ENCODE results near the gene PIGQ.
"Not testable (repeated sequence)": the region's sequence is repeated elsewhere in the genome, so short reads cannot be mapped to it uniquely, and the experiment has no call there.

Gene PIGQ

DNA sequence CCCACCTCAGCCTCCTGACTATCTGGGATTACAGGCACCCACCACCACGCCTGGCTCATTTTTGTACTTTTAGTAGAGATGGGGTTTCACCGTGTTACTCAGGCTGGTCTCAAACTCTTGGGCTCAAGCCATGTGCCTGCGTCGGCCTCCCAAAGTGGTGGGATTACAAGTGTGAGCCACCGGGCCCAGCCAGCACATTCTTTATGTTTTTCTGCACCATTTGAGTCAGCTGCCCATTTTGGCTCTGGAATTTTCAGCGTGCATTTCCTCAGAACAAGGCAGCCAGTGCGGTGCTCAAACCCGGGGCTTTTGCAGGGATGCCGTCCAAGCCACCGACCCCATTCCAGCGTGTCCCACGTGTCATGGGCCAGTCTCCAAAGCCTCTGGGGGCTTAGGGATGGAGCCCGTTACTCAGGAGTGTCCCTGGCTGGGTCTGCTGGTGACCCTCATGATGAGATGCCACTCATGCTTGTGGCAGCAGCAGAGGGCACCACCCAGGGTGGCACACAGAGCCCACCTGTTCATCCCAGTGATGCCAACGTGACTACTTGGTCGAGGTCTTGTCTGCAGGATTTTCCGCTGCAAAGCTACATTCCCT lies 16.4 kb downstream of the PIGQ start:
- DNase-seq (no peak), ATAC-seq (no peak)

- ATAC-seq = no peak
- DNase-seq = no peak
Observed at GRCh38 chr16:586645-587590, 17.1 kb downstream of the PIGQ start.

DNA sequence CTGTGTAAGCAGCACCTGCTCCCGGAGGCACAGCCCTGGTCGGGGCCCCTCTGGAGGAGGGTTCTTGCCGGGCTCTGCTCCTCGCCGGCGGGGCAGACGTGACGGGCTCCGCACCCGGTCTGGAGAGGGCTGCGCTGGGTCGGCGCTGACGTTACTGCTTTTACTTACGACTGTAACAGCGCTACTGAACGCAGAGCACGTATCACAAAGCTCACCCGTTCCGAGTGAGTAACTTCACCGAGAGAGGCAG lies 18.8 kb downstream of the PIGQ start:
- peak; percentile 72 for DNase-seq
- peak; percentile 10 for ATAC-seq

- peak; percentile 77 for ATAC-seq
- peak; percentile 99 for DNase-seq
Observed at GRCh38 chr16:588889-589657, 19.3 kb downstream of the PIGQ start.

GRCh38 chr16:589658-590187 lies 20.0 kb downstream of the PIGQ start, which contains the start of gene RAB40C:
RAB40C (plus strand) TSS chr16:590066; CDS start chr16:590292, 226 bp downstream.
- peak; percentile 87 for ATAC-seq

DNA sequence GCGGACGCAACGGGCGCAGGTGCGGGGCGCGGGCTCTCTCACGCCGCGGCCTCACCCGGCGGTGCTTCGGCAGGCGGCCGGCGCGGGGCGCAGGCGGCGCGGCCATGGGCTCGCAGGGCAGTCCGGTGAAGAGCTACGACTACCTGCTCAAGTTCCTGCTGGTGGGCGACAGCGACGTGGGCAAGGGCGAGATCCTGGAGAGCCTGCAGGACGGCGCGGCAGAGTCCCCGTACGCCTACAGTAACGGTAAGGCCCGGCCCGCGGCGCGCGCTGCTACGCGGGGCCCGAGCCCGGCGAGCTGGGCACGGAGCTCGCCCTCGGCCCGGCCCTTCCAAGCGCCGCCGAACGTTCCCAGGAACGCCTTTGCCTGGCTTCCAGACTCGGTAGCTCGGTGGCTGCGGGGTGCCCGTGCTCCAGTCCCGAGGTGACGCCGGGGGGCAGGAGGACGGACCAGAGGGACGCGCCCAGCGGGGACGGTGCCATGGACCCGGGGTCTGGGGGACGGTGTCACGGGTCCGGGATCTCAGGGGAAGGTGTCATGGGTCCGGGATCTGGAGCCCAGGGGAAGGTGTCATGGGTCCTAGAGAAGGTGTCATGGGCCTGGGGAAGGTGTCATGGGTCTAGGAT lies 20.5 kb downstream of the PIGQ start:
- no peak for ATAC-seq

More at GRCh38 chr16:589658-590187, 20.0 kb downstream of the PIGQ start, which contains the start of gene RAB40C:
- DNase-seq = peak; percentile 99

DNA sequence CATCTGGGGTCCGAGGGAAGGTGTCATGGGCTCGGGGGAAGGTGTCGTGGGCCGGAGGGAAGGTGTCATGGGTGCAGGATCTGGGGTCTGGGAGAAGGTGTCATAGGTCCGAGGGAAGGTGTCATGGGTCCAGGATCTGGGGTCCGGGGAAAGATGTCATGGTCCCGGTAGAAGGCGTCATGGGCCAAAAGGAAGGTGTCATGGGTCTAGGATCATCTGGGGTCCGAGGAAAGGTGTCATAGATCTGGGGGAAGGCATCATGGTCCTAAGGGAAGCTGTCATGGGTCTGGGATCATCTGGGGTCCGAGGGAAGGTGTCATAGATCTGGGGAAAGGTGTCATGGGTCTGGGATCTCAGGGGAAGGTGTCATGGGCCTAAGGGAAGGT lies 21.0 kb downstream of the PIGQ start:
- ATAC-seq = no peak
- no peak for DNase-seq

More for the DNA sequence above, 20.5 kb downstream of the PIGQ start:
- no peak for DNase-seq

GRCh38 chr16:591231-591630 lies 21.5 kb downstream of the PIGQ start:
- ATAC-seq (no peak), DNase-seq (no peak)

DNA sequence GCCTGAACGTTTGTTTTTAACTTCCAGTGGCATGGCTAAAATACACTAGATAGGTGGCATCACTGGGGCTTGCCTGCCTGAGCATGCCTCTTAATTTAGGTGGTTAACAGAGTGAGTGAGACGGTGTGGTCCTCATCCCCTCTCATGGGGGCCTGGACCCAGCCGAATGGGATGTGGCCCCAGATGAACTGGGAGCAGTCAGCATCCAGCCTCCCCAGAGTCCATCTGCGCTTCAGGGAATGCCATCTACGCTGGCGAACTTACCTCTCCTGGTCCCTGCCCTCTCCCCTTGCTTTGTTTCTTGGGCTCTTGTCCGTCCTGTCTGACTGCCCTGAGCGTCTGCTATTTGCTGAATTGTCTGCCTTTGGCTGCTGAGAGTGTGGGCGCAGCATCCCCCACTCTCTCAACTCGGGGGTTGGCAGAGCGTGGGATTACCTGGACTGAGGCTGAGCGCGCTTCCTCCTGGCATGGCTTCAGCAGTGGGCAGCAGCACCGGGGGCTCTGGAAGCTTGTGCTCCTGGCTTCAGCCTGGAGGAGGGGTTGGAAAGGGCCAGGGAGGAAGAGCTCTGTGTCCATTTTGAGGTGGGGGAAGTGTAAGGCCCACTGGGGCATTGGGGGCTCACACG lies 22.2 kb downstream of the PIGQ start:
- ATAC-seq = no peak
- DNase-seq = no peak

DNA sequence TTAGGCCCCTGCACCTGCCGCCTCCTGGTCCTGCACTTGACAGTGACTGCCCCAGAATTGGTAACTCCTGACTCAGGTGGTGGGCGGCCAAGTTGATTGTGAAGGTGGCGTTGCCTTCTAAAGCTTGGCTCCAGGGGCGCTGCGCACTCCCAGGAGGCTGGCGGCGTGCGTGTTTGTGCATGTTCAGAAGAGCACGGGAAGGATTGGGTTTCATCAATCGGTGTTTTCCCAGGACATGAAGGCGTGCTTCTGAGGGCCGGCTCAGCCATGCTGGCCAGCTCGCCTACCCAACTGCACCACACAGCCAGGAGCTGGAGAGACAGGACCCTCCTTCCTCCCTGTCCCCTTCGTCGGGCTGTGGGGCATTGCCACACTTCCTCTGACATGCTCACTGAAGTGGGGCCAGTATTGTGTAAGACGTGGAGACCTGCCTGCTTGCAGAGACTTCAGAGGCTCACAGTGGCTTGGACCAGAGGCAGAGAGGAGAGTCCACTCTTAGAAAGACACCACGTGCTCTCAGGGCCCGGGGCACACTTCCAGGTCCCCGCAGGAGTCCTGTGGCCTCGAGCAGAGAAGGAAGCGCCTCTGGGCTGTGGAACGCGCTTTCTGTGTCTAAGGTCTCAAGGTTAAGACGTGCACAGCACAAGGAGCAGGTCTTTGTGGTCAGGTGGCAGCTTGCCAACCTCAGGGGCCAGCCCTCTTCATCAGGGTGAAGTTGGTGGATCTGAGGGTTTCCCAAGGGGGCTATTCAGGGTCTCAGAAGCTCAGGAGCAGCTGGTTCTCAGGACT lies 22.9 kb downstream of the PIGQ start:
- no peak for ATAC-seq
- no peak for DNase-seq

DNA sequence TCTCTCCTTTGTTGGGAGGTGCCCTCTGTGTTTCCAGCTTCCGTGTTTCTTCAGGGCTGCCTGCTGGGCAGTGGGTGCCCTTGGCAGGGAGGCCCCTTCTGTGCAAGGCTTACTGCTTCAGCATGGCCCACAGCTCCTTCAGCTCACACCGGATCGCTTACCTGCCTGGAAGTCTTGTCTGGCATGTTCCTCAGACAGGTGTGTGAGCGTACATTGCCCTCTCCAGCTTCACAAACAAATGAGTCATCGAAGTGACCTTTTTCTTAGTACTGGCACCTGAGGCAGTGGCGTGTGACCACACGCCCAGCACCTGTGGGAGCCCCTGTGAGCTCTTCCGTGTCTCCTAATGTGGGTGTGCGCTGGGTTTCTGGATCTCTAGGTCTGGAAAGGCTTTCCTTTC lies 23.6 kb downstream of the PIGQ start:
- ATAC-seq (no peak), DNase-seq (no peak)

DNA sequence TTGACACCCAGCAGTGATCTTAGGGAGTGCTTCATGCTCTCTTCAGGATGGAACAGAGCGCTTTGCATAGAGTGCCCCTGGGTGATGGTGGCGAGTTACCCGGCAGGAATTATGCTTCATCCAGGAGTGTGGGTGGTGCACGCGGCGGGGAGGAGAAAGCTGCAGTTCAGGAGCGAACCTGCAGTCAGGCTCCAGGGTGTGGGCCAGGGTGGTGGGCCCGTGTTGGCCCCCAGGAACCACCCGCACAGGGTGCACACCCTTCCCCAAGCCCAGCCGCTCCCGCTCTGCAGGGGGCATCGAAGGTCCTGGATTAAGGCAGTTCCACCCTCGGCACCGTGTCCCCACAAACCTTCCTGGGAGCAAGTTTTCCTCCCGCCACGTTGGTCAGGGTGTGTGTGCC lies 24.0 kb downstream of the PIGQ start:
- no peak for DNase-seq
- ATAC-seq = no peak

DNA sequence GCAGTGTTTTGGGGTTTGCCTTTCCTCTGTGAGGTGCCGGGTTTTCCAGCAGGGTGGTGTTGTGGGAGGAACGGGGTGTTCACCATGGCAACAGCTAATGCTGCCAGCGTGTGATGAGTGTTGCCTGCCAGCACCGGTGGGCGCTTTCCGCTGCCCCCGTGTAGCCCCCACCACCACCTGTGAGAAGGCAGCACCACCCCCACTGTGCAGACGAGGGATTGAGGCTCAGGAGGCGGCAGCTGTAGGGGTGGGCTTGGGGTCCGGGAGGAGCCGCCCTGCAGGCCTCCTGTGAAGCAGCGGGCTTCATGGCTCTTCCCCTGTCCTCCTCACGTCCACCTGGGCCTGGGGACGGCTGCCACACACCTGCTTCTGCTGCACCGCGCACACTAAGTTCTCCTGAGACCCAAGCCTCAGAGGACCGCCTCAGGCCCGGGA lies 25.3 kb downstream of the PIGQ start:
- DNase-seq = no peak
- ATAC-seq = no peak

DNA sequence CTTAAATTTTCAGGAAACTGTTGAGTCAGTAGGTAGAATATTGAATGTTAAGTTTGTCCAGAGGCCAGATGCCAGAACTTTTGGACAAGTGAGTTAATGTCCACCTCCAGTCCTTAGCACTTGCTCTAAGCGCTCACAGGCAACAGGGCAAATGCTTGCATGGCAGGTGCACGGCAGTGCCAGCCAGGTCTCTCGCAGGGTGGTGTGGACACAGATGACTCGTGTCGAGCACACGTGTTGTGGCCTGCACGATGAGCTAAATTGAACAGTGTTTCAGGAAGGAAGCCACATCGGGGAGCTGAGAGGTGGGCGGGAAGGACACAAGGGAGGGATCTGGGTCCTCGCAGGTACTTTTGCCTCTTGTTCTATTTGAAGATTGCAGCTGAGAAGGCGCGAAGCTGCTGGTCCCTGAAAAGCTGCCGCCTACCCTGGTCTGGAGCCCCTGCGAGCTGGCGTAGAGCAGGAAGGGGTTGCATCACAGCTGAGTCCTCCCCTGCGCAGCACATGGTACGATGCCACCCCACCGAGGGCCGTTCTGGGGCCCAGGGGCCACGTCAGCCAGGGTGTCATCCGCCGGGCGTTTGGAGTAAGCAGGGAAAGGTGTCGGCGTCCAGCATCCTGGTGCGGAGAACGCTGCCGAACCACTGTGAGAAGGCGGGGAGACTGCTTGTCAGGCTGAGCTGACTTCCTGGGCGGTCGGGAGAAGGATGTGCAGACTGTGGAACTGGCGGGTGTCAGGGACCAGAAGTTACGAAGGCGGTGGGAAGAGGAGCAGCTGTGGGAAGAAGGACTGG lies 26.4 kb downstream of the PIGQ start:
- no peak for DNase-seq
- ATAC-seq = no peak

GRCh38 chr16:596736-597060 lies 26.9 kb downstream of the PIGQ start:
- no peak for DNase-seq
- ATAC-seq = no peak

DNA sequence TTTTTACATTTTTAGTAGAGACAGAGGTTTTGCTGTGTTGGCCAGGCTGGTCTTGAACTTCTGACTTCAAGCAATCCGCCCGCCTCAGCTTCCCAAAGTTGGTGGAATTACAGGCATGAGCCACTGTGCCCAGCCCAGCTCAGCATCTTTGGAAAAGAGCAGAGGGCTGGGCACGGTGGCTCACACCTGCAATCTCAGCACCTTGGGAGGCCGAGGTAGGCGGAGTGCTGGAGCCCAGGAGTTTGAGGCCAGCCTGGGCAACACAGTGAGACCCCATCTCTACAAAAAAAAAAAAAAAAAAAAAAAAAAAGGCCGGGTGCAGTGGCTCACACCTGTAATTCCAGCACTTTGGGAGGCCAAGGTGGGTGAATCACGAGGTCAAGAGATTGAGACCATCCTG lies 27.9 kb downstream of the PIGQ start:
- ATAC-seq, DNase-seq: not testable (repeated sequence)

- DNase-seq = no peak
- no peak for ATAC-seq
Observed at GRCh38 chr16:598823-599739, 29.3 kb downstream of the PIGQ start.

DNA sequence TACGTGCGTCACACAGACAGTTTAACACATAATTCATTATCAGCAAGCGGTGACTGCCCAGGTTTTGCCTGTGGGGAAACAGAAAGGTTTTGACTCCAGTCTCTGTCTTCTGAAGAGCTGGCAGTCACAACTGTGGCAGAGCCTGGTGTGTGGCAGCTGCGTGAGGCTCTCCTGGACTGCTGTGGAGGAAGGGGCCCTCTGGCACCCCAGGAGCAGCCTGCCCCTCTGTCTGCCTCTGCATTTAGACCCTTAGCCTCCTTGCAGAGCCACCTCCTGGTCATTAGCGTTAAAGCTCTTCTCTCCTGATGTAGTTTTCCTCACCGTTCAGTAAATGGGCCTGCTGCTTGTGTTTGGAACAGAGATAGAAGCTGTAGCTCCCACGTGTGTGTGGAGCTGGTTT lies 31.0 kb downstream of the PIGQ start:
- DNase-seq (no peak), ATAC-seq (peak; percentile 43)

- DNase-seq (no peak), ATAC-seq (no peak)
Observed at GRCh38 chr16:603933-604332, 34.2 kb downstream of the PIGQ start.
